Measurements from ENCODE around the gene PTPN4. TPM values are rescaled to one million over a fixed set of nuclear protein-coding genes. Genes with fewer than 3 reads are reported as not detected.
"Not testable (repeated sequence)": the region's sequence is repeated elsewhere in the genome, so short reads cannot be mapped to it uniquely, and the experiment has no call there.

The PTPN4 gene
- total RNA-seq, 1 donor from 2014 or later, result 51.7 TPM

DNA sequence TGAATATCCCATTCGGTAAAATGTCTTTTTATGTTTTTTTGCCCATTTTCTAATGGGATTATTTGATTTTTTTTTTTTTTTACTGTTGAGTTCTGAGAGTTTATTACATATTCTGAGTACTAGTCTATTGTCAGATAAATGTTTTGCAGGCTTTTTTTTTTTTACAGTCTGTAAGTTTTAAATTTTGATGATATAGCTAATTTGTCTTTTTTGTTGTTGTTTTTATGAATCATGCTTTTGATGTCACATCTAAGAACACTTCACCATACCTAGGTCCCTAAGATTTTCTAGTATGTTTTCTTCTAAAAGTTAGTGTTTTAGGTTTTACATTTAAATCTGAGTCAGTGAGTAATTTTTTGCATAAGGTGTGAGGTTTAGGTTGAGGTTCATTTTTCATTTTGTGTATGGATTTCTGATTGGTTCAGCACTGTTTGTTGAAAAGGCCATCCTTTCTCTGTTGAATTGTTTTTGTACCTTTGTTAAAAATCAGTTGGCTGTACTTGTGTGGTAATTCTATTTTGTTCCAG lies 40.7 kb downstream of the PTPN4 start:
- H3K27ac Mint-ChIP-seq, result no peak overlapping the region
- peaks cover 3% of the 10 kb centered on the region for H3K4me1 Mint-ChIP-seq
- H3K36me3 Mint-ChIP-seq, result peaks cover 15% of the 10 kb centered on the region
- TF ChIP-seq, protein P1, sequence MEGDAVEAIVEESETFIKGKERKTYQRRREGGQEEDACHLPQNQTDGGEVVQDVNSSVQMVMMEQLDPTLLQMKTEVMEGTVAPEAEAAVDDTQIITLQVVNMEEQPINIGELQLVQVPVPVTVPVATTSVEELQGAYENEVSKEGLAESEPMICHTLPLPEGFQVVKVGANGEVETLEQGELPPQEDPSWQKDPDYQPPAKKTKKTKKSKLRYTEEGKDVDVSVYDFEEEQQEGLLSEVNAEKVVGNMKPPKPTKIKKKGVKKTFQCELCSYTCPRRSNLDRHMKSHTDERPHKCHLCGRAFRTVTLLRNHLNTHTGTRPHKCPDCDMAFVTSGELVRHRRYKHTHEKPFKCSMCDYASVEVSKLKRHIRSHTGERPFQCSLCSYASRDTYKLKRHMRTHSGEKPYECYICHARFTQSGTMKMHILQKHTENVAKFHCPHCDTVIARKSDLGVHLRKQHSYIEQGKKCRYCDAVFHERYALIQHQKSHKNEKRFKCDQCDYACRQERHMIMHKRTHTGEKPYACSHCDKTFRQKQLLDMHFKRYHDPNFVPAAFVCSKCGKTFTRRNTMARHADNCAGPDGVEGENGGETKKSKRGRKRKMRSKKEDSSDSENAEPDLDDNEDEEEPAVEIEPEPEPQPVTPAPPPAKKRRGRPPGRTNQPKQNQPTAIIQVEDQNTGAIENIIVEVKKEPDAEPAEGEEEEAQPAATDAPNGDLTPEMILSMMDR (IDR thresholded peaks at IDR 0.05; ENCODE audit: unreplicated experiment), result no peak
- no peak overlapping the region for H3K4me3 Mint-ChIP-seq
- H3K9me3 Mint-ChIP-seq, result peaks cover 9% of the 10 kb centered on the region
- no peaks in the 10 kb centered on the region for H3K27me3 Mint-ChIP-seq (ENCODE audit: low read depth)
- no peak for DNase-seq (ENCODE audit: low spot score in 2 of 2, unreplicated experiment in 2 of 2)

DNA sequence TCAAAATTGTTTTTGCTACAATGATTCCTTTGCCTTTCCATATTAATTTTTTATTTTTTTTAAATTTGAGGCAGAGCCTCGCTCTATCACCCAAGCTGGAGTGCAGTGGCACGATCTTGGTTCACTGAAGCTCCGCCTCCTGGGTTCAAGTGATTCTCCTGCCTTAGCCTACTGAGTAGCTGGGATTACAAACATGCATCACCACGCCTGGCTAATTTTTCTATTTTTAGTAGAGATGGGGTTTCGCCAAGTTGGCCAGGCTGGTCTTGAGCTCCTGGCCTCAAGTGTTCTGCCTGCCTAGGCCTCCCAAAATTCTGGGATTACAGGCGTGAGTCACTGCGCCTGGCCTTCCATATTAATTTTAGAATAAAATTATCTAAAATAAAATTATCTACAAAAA lies 41.3 kb downstream of the PTPN4 start:
- TF ChIP-seq, protein P1 (IDR thresholded peaks at IDR 0.05; ENCODE audit: unreplicated experiment), result no peak
- no peak for DNase-seq (ENCODE audit: low spot score in 2 of 2, unreplicated experiment in 2 of 2)
- Mint-ChIP-seq H3K36me3 (peaks cover 21% of the 10 kb centered on the region), H3K27me3 (ENCODE audit: low read depth) (no peaks in the 10 kb centered on the region), H3K4me3 (no peak overlapping the region), H3K9me3 (peaks cover 15% of the 10 kb centered on the region), H3K4me1 (peaks cover 3% of the 10 kb centered on the region), H3K27ac (no peak overlapping the region)

DNA sequence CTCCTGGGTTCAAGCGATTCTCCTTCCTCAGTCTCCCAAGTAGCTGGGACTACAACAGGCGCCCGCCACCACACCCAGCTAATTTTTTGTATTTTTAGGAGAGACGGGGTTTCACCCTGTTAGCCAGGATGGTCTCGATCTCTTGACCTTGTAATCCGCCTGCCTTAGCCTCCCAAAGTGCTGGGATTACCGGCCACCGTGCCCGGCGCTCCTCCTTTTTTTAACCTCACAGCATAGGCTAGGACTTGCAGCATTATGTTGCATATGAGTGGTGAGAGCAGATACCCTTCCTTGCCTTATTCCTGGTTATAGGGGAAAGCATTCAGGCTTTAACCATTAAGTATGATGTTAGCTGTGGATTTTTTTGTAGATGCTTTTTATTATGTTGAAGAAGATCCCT lies 42.3 kb downstream of the PTPN4 start:
- Mint-ChIP-seq H3K9me3 (peaks cover 25% of the 10 kb centered on the region), H3K36me3 (peaks cover 30% of the 10 kb centered on the region)
- DNase-seq (ENCODE audit: low spot score in 2 of 2, unreplicated experiment in 2 of 2); H3K27ac Mint-ChIP-seq; H3K27me3 Mint-ChIP-seq (ENCODE audit: low read depth); H3K4me3 Mint-ChIP-seq; H3K4me1 Mint-ChIP-seq: not testable (repeated sequence)

DNA sequence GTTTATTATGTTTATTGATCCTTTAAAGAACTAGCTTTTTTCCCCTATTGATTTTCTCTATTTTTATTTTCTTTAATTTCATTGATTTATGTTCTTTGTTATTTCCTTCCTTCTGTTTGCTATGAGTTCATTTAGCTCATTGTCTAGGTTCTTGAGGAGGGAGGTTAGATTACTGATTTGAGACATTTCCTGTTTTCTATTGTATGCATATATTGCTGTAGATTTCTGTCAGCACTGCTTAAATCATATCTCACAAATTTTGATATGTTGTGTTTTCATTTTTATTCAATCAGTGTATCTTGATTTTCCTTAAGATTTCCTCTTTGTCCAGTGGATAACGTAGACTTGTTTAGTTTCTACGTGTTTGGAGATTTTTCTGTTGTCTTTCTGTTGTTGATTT lies 43.4 kb downstream of the PTPN4 start:
- Mint-ChIP-seq H3K27me3 (ENCODE audit: low read depth) (no peaks in the 10 kb centered on the region), H3K27ac (no peak overlapping the region), H3K36me3 (peaks cover 30% of the 10 kb centered on the region), H3K4me1 (peaks cover 5% of the 10 kb centered on the region), H3K4me3 (no peak overlapping the region), H3K9me3 (peaks cover 25% of the 10 kb centered on the region)
- TF ChIP-seq, protein P1 (IDR thresholded peaks at IDR 0.05; ENCODE audit: unreplicated experiment), result no peak
- no peak for DNase-seq (ENCODE audit: low spot score in 2 of 2, unreplicated experiment in 2 of 2)

DNA sequence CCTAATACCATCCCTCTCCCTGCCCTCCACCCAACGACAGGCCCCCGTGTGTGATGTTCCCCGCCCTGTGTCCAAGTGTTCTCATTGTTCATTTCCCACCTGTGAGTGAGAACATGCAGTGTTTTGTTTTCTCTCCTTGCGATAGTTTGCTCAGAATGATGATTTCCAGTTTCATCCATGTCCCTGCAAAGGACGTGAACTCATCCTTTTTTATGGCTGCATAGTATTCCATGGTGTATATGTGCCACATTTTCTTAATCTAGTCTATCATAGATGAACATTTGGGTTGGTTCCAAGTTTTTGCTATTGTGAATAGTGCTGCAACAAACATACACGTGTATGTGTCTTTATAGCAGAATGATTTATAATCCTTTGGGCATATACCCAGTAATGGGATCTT lies 44.7 kb downstream of the PTPN4 start:
- not testable (repeated sequence) for DNase-seq (ENCODE audit: low spot score in 2 of 2, unreplicated experiment in 2 of 2); H3K27me3 Mint-ChIP-seq (ENCODE audit: low read depth); H3K4me3 Mint-ChIP-seq; H3K27ac Mint-ChIP-seq
- peaks cover 25% of the 10 kb centered on the region for H3K9me3 Mint-ChIP-seq
- peaks cover 15% of the 10 kb centered on the region for H3K4me1 Mint-ChIP-seq
- H3K36me3 Mint-ChIP-seq, result peaks cover 30% of the 10 kb centered on the region

DNA sequence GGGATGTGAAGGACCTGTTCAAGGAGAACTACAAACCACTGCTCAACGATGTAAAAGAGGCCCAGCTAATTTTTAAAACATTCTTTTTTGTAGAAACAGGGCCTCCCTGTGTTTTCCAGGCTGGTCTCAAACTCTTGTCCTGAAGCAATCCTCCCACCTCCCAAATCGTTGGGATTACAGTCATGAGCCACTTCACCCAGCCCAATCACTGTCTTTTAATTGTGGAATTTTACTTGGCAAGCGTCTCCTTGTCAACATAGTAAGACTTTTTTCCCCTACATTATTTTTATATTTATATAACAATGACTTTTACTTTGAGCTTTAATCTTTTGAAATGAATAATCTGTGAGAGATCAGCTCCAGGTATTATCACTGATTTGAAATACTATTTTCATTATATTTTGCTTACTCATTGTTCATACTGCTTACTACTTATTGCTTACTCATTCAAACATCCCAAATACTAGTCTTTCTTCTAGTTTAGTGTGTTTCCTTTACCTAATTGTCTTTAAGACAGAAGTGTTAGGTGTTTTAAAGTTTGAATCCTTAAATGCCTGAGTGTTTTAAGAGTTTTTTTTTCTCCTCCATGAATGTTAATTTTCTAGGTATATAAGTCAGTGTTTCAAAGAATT lies 48.9 kb downstream of the PTPN4 start:
- Mint-ChIP-seq H3K4me3 (no peak overlapping the region), H3K27ac (peak overlapping the region; percentile 72), H3K36me3 (peaks cover 40% of the 10 kb centered on the region), H3K4me1 (peaks cover 14% of the 10 kb centered on the region), H3K27me3 (ENCODE audit: low read depth) (no peaks in the 10 kb centered on the region), H3K9me3 (peaks cover 25% of the 10 kb centered on the region)
- TF ChIP-seq, protein P1 (IDR thresholded peaks at IDR 0.05; ENCODE audit: unreplicated experiment), result no peak
- DNase-seq (ENCODE audit: low spot score in 2 of 2, unreplicated experiment in 2 of 2), result no peak
